T-helper 1 cell treated with Interleukin-12 subunit alpha and Interleukin-12 subunit beta and Interleukin-4 antibody, amounts not matched to agents 30 ng/mL and 1 ng/mL, for 36 hours (primary cell): ENCODE results near the gene PKP1. TPM values are rescaled to one million over a fixed set of nuclear protein-coding genes. Genes with fewer than 3 reads are reported as not detected.

Source experiments
- intact Hi-C: fragments of 100-400 bp; cut with micrococcal nuclease; formaldehyde crosslinking; loops from one replicate; pipeline ENCODE4 v1.15.1; 2024
- total RNA-seq: library from RNA; stranded (reverse); gene quantifications from 2 replicates; pipeline ENCODE4 v1.2.3, GENCODE V29; 2022

Gene PKP1
- total RNA-seq, 1 donor from 2014 or later: not detected

DNA sequence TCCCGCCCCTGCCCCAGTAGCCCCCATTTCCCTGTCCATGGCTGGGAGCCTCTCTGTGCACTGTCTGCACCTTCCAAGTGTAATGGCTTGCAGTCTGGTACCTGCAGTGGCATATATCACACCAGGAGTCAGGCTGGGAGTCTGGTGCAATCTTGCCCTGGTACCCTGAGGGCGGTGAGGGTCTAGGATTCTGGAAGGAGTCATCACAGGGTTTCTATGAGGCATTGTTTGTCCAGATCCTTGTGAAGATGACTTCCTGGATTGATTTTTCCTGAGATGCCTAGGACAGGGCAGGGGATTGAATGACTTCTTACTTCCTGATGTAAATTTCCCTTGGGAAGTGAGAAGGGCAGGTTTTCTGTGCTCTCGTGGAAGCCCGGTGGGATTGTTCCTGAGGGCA is 5.9 kb upstream of the PKP1 start:
- intact Hi-C loops: no loop called here

- intact Hi-C loops: no loop called here
Observed at GRCh38 chr1:201279313-201279712, 4.0 kb upstream of the PKP1 start.

DNA sequence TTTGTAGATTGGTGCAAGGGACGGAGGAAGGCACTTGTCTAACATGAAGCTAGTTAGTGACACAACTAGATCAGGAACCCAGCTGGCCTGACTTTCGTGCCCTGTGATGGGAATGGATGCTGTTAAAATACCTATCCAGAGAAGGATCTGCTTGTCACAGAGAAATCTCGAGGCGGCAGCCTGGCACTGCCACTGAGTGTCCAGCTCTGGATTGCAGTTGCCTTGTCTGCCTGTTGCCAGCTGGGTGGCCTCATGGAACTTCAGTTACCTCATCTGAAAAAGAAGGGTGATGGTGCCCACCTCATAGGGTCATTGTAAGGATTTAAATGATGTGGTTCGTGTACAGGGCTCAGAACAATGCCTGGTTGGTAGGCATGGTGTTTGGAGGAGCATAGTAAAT is 2.4 kb upstream of the PKP1 start:
- intact Hi-C loops: no loop called here

DNA sequence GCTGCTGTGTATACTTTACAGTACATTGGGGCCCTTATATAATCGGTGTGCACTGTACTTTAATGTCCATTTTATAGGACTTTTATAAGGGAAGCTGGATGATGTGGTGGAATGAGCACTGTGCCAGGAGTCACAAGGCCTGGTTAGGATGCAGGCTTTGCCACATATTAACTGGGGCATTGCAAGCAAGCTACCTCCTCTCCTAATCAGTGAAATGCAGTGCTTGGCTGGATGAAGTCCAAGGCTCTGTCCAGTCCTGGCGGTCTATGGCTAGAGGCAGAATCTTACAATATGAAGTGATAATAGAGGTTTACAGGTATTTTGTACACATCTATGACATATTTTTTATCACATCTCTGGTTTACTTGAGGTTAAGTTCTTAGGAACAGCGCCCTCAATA is 1.7 kb upstream of the PKP1 start:
- intact Hi-C loops: no loop called here

- intact Hi-C loops: no loop called here
Observed at GRCh38 chr1:201282216-201282615, 1.1 kb upstream of the PKP1 start.

GRCh38 chr1:201283836-201284553 is 689 bp downstream of the PKP1 start:
- intact Hi-C loops: no loop called here

- intact Hi-C loops: no loop called here
Observed at GRCh38 chr1:201284636-201285035, 1.3 kb downstream of the PKP1 start.

GRCh38 chr1:201285846-201286245 is 2.5 kb downstream of the PKP1 start:
- intact Hi-C loops: no loop called here

GRCh38 chr1:201286445-201286844 is 3.1 kb downstream of the PKP1 start:
- intact Hi-C loops: no loop called here

DNA sequence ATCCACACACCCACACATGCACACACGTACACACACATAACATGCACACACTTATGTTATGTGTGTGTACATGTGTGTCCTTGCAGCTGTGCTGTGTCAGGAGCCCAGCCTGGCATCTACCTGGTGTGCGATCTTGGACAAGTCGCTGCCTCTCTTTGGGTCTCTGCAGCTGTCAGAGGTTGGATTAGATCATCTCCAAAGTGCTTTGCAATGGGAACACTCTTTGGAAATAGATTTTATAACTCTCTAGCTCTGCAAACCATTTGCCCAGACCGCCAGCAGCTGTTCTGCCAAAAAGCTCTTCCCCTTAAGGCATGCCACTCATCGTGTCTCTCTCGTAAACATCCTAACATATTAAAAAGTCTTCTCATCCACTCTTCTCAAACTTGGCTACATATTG is 4.7 kb downstream of the PKP1 start:
- intact Hi-C loops: no loop called here

DNA sequence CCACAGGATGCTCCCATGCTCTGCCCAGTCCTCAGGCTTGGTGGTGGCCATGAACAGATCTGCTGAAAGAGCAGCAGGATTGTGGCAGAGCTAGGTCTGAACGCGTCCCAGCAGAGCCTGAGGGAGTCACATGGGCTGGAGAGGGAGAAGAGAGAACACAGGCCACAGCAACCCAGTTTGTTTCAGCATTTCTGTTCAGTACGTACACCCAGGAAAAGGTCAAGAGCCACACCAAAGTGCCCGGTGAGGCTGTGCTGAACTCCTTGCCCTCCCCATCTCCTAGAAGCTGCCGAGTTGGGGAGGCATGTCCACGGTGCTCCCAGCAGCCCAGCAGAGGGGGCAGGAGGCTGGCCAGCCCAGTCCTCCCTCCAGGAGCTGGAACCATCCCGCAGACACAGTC is 5.5 kb downstream of the PKP1 start:
- intact Hi-C loops: no loop called here

DNA sequence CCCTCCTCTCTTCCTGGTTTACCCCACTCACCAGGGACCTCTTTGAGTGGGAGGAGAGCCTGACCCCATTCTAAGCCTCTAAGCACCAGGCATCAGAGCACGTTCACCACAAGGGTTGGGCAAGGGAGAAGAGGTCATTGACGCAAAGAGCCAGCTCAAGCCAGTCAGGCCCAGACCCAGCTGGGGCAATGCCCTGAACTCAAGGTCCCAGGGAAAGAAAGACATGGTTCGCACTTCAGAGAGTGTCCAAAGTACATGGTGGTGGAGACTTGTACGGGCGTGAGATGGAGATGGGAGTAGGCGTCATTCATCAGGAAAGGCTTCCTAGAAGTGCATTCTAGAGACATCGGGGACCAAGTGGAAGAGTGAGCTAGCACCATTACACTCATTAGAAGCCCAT is 7.2 kb downstream of the PKP1 start:
- intact Hi-C loops: no loop called here

GRCh38 chr1:201291916-201292315 is 8.6 kb downstream of the PKP1 start:
- intact Hi-C loops: no loop called here

- intact Hi-C loops: no loop called here
Observed at GRCh38 chr1:201294876-201295275, 11.6 kb downstream of the PKP1 start.

DNA sequence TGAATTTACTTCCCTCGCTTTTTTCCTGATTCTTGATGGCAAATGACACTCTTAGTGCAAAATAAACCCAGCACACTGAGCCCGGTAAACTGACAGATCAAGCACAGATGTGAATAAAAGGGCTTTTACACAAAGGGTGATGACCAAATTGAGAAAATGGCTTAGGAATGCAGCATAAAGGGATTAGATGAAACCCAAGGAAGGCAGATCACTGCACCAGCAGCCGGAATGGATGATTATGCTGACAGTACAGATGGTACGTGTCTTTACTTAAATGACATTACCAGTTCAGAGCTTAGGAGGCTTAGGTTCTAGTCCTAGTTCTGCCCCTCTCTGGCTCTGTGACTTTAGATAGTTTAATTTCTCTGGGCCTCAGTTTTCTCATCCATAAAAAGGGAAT is 12.0 kb downstream of the PKP1 start:
- intact Hi-C loops: no loop called here

- intact Hi-C loops: no loop called here
Observed at GRCh38 chr1:201295861-201296260, 12.6 kb downstream of the PKP1 start.

GRCh38 chr1:201296352-201296751 is 13.0 kb downstream of the PKP1 start:
- intact Hi-C loops: no loop called here

GRCh38 chr1:201298396-201299381 is 15.4 kb downstream of the PKP1 start:
- intact Hi-C loops: no loop called here

GRCh38 chr1:201299968-201300367 is 16.7 kb downstream of the PKP1 start:
- intact Hi-C loops: no loop called here

DNA sequence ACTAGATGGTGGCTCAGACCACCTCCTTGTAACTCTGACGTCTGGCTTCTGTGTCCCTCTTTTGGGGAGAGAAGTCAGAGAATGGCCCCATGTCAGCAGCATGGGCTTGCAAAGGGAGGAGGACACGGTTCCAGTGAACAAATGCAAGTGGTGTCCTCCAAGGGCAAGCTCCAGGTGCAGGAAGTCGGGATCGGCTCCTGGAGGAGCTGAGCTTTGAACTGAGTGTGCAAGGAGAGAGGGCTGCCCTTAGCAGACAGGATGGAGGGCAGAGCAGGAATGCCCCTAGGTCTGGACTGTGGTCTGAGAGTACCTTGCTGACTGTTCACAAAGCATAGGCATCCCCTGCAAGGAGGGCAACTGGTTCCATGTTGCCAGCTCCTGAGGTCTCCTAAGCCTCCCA is 17.3 kb downstream of the PKP1 start:
- intact Hi-C loops: no loop called here

DNA sequence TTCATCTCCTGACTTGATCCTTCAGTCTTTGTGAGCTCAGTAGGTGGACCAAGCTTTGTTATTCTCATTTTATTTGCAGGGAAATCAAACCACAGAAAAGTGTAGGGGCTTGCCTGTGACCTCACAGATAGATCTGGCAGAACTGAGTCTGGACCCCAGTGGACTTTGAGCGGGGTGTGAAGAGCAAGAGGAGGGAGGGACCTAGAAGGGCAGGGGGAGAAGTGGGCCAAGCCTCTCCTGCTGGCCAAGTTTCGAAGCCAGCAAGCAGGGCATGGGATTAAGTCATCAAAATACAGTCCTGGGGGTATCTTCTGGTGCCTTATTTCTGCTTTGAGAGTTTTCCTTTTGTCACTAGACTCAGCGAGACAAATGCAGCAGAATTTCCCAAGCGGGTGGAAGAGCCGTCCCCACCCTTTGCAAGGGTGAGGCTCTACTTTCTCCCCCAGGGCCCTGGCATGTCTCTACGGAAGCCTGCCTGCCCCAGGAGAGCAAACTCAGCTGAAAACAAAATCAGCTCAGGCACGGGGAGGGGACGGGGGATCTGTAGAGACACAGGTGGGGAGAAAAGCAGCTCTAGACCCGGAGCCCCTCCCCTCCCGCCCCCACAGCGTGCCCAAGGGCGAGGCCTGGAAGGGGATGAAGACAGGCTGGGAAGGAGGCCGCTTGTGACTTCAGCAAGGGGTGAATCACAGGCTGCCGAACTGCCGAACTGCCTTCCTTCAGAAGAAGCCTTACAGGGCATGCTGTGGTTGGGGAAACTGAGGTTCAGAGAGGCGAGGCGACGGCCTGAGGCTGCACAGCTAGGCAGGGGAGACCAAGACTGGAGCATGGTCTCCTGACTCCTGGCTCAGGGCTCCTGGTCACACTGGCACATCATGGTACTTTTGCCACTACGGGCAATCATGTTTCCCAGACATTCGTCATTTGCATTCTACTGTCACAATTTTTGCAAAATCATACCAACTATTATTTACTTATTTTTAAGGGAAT is 19.2 kb downstream of the PKP1 start:
- intact Hi-C loops: no loop called here
